Measurements from ENCODE around the gene TMPRSS5. TPM values are rescaled to one million over a fixed set of nuclear protein-coding genes. Genes with fewer than 3 reads are reported as not detected.

Gene TMPRSS5
- total RNA-seq (0.28 TPM), polyA plus RNA-seq (1.1 TPM)
- long read RNA-seq, donor 1: 0 reads
- long read RNA-seq, donor 2: 0 reads
- long read RNA-seq, donor 3: 0 reads
- long read RNA-seq, donor 4: 0 reads
- long read RNA-seq, donor 5: 0 reads
- long read RNA-seq, donor 6: 0 reads
- long read RNA-seq, donor 7: 0 reads
- long read RNA-seq, donor 8: 0 reads
- long read RNA-seq, donor 9: 0 reads
- long read RNA-seq, donor 10: 0 reads

GRCh38 chr11:113705871-113706655 is at the start of gene TMPRSS5:
Gene TMPRSS5, minus strand, starts transcription at chr11:113706308. Its CDS starts 84 bp downstream, at chr11:113706224.
- Histone ChIP-seq H3K9me3 (ENCODE audit: control insufficient read depth in 2 of 2, insufficient read depth in 1 of 2, low read length in 1 of 2) (no peaks in the 10 kb centered on the region), H3K4me1 (ENCODE audit: control insufficient read depth in 2 of 2, insufficient read depth in 2 of 2, low read length in 2 of 2) (no peaks in the 10 kb centered on the region), H3K4me3 (ENCODE audit: low read length in 2 of 2) (no peak within 1 kb of the TSS), H3K27ac (ENCODE audit: low read depth in 1 of 2, low read length in 1 of 2) (no peak within 1 kb of the TSS), H3K27me3 (ENCODE audit: control insufficient read depth in 2 of 2, insufficient read depth in 1 of 2, low read length in 1 of 2) (no peaks in the 10 kb centered on the region), H3K36me3 (ENCODE audit: control insufficient read depth in 2 of 2, insufficient read depth in 2 of 2, low read length in 1 of 2) (no peaks in the 10 kb centered on the region)
- WGBS: 95% methylated on average over 7 of the region's 7 CpGs
- DNase-seq (ENCODE audit: low read depth in 6 of 9, low spot score in 9 of 9): no peak

GRCh38 chr11:113752932-113753331 is 46.8 kb upstream of the TMPRSS5 start:
- DNase-seq (ENCODE audit: low read depth in 6 of 9, low spot score in 9 of 9): no peak
- peaks cover 14 to 26% of the 10 kb centered on the region in 2 donors for H3K36me3 ChIP-seq (ENCODE audit: control insufficient read depth in 2 of 2, insufficient read depth in 2 of 2, low read length in 1 of 2)
- no peaks in the 10 kb centered on the region for H3K4me1 ChIP-seq (ENCODE audit: control insufficient read depth in 2 of 2, insufficient read depth in 2 of 2, low read length in 2 of 2)
- H3K4me3 ChIP-seq (ENCODE audit: low read length in 2 of 2): no peak overlapping the region
- no peaks in the 10 kb centered on the region for H3K9me3 ChIP-seq (ENCODE audit: control insufficient read depth in 2 of 2, insufficient read depth in 1 of 2, low read length in 1 of 2)
- H3K27ac ChIP-seq (ENCODE audit: low read depth in 1 of 2, low read length in 1 of 2): no peak overlapping the region
- 99% methylated on average over 3 of the region's 3 CpGs for WGBS
- H3K27me3 ChIP-seq (ENCODE audit: control insufficient read depth in 2 of 2, insufficient read depth in 1 of 2, low read length in 1 of 2): no peaks in the 10 kb centered on the region

- Histone ChIP-seq H3K4me3 (ENCODE audit: low read length in 2 of 2) (no peak overlapping the region), H3K27me3 (ENCODE audit: control insufficient read depth in 2 of 2, insufficient read depth in 1 of 2, low read length in 1 of 2) (no peaks in the 10 kb centered on the region), H3K27ac (ENCODE audit: low read depth in 1 of 2, low read length in 1 of 2) (no peak overlapping the region), H3K36me3 (ENCODE audit: control insufficient read depth in 2 of 2, insufficient read depth in 2 of 2, low read length in 1 of 2) (peaks cover 32 to 47% of the 10 kb centered on the region in 2 donors), H3K4me1 (ENCODE audit: control insufficient read depth in 2 of 2, insufficient read depth in 2 of 2, low read length in 2 of 2) (no peaks in the 10 kb centered on the region), H3K9me3 (ENCODE audit: control insufficient read depth in 2 of 2, insufficient read depth in 1 of 2, low read length in 1 of 2) (no peaks in the 10 kb centered on the region)
- 98% methylated on average over 1 of the region's 1 CpG for WGBS
- DNase-seq (ENCODE audit: low read depth in 6 of 9, low spot score in 9 of 9): no peak
Observed at GRCh38 chr11:113736323-113736722, 30.2 kb upstream of the TMPRSS5 start.

GRCh38 chr11:113732092-113732491 is 26.0 kb upstream of the TMPRSS5 start:
- no peaks in the 10 kb centered on the region for H3K9me3 ChIP-seq (ENCODE audit: control insufficient read depth in 2 of 2, insufficient read depth in 1 of 2, low read length in 1 of 2)
- DNase-seq (ENCODE audit: low read depth in 6 of 9, low spot score in 9 of 9): no peak
- H3K27me3 ChIP-seq (ENCODE audit: control insufficient read depth in 2 of 2, insufficient read depth in 1 of 2, low read length in 1 of 2): no peaks in the 10 kb centered on the region
- no peak overlapping the region for H3K27ac ChIP-seq (ENCODE audit: low read depth in 1 of 2, low read length in 1 of 2)
- 98% methylated on average over 5 of the region's 5 CpGs for WGBS
- no peaks in the 10 kb centered on the region for H3K4me1 ChIP-seq (ENCODE audit: control insufficient read depth in 2 of 2, insufficient read depth in 2 of 2, low read length in 2 of 2)
- peaks cover 18 to 27% of the 10 kb centered on the region in 2 donors for H3K36me3 ChIP-seq (ENCODE audit: control insufficient read depth in 2 of 2, insufficient read depth in 2 of 2, low read length in 1 of 2)
- H3K4me3 ChIP-seq (ENCODE audit: low read length in 2 of 2): no peak overlapping the region

GRCh38 chr11:113730887-113731726 is 25.0 kb upstream of the TMPRSS5 start:
- Histone ChIP-seq H3K9me3 (ENCODE audit: control insufficient read depth in 2 of 2, insufficient read depth in 1 of 2, low read length in 1 of 2) (no peaks in the 10 kb centered on the region), H3K27me3 (ENCODE audit: control insufficient read depth in 2 of 2, insufficient read depth in 1 of 2, low read length in 1 of 2) (no peaks in the 10 kb centered on the region), H3K27ac (ENCODE audit: low read depth in 1 of 2, low read length in 1 of 2) (no peak overlapping the region), H3K4me1 (ENCODE audit: control insufficient read depth in 2 of 2, insufficient read depth in 2 of 2, low read length in 2 of 2) (no peaks in the 10 kb centered on the region), H3K4me3 (ENCODE audit: low read length in 2 of 2) (no peak overlapping the region), H3K36me3 (ENCODE audit: control insufficient read depth in 2 of 2, insufficient read depth in 2 of 2, low read length in 1 of 2) (peaks cover 12 to 19% of the 10 kb centered on the region in 2 donors)
- WGBS: 91% methylated on average over 4 of the region's 4 CpGs
- no peak for DNase-seq (ENCODE audit: low read depth in 6 of 9, low spot score in 9 of 9)

GRCh38 chr11:113729456-113729855 is 23.3 kb upstream of the TMPRSS5 start:
- Histone ChIP-seq H3K27ac (ENCODE audit: low read depth in 1 of 2, low read length in 1 of 2) (no peak overlapping the region), H3K4me3 (ENCODE audit: low read length in 2 of 2) (no peak overlapping the region), H3K9me3 (ENCODE audit: control insufficient read depth in 2 of 2, insufficient read depth in 1 of 2, low read length in 1 of 2) (no peaks in the 10 kb centered on the region), H3K4me1 (ENCODE audit: control insufficient read depth in 2 of 2, insufficient read depth in 2 of 2, low read length in 2 of 2) (no peaks in the 10 kb centered on the region), H3K36me3 (ENCODE audit: control insufficient read depth in 2 of 2, insufficient read depth in 2 of 2, low read length in 1 of 2) (peaks cover 7 to 11% of the 10 kb centered on the region in 2 donors), H3K27me3 (ENCODE audit: control insufficient read depth in 2 of 2, insufficient read depth in 1 of 2, low read length in 1 of 2) (no peaks in the 10 kb centered on the region)
- no peak for DNase-seq (ENCODE audit: low read depth in 6 of 9, low spot score in 9 of 9)
- 87% methylated on average over 5 of the region's 5 CpGs for WGBS

- H3K27me3 ChIP-seq (ENCODE audit: control insufficient read depth in 2 of 2, insufficient read depth in 1 of 2, low read length in 1 of 2): no peaks in the 10 kb centered on the region
- DNase-seq (ENCODE audit: low read depth in 6 of 9, low spot score in 9 of 9): no peak
- no peaks in the 10 kb centered on the region for H3K9me3 ChIP-seq (ENCODE audit: control insufficient read depth in 2 of 2, insufficient read depth in 1 of 2, low read length in 1 of 2)
- no peaks in the 10 kb centered on the region for H3K4me1 ChIP-seq (ENCODE audit: control insufficient read depth in 2 of 2, insufficient read depth in 2 of 2, low read length in 2 of 2)
- no peak overlapping the region for H3K4me3 ChIP-seq (ENCODE audit: low read length in 2 of 2)
- H3K27ac ChIP-seq (ENCODE audit: low read depth in 1 of 2, low read length in 1 of 2): no peak overlapping the region
- H3K36me3 ChIP-seq (ENCODE audit: control insufficient read depth in 2 of 2, insufficient read depth in 2 of 2, low read length in 1 of 2): peaks cover 7 to 11% of the 10 kb centered on the region in 2 donors
- WGBS: 81% methylated on average over 3 of the region's 3 CpGs
Observed at GRCh38 chr11:113728814-113729213, 22.7 kb upstream of the TMPRSS5 start.

- no peaks in the 10 kb centered on the region for H3K4me1 ChIP-seq (ENCODE audit: control insufficient read depth in 2 of 2, insufficient read depth in 2 of 2, low read length in 2 of 2)
- no peak overlapping the region for H3K4me3 ChIP-seq (ENCODE audit: low read length in 2 of 2)
- H3K9me3 ChIP-seq (ENCODE audit: control insufficient read depth in 2 of 2, insufficient read depth in 1 of 2, low read length in 1 of 2): no peaks in the 10 kb centered on the region
- DNase-seq (ENCODE audit: low read depth in 6 of 9, low spot score in 9 of 9): no peak
- no peaks in the 10 kb centered on the region for H3K27me3 ChIP-seq (ENCODE audit: control insufficient read depth in 2 of 2, insufficient read depth in 1 of 2, low read length in 1 of 2)
- WGBS: 98% methylated on average over 3 of the region's 3 CpGs
- no peak overlapping the region for H3K27ac ChIP-seq (ENCODE audit: low read depth in 1 of 2, low read length in 1 of 2)
- H3K36me3 ChIP-seq (ENCODE audit: control insufficient read depth in 2 of 2, insufficient read depth in 2 of 2, low read length in 1 of 2): peaks cover 0 to 4% of the 10 kb centered on the region in 2 donors
Observed at GRCh38 chr11:113725913-113726312, 19.8 kb upstream of the TMPRSS5 start.

- WGBS: 96% methylated on average over 5 of the region's 5 CpGs
- Histone ChIP-seq H3K9me3 (ENCODE audit: control insufficient read depth in 2 of 2, insufficient read depth in 1 of 2, low read length in 1 of 2) (no peaks in the 10 kb centered on the region), H3K27ac (ENCODE audit: low read depth in 1 of 2, low read length in 1 of 2) (no peak overlapping the region), H3K27me3 (ENCODE audit: control insufficient read depth in 2 of 2, insufficient read depth in 1 of 2, low read length in 1 of 2) (no peaks in the 10 kb centered on the region), H3K4me3 (ENCODE audit: low read length in 2 of 2) (no peak overlapping the region), H3K36me3 (ENCODE audit: control insufficient read depth in 2 of 2, insufficient read depth in 2 of 2, low read length in 1 of 2) (peaks cover 0 to 4% of the 10 kb centered on the region in 2 donors), H3K4me1 (ENCODE audit: control insufficient read depth in 2 of 2, insufficient read depth in 2 of 2, low read length in 2 of 2) (no peaks in the 10 kb centered on the region)
- DNase-seq (ENCODE audit: low read depth in 6 of 9, low spot score in 9 of 9): no peak
Observed at GRCh38 chr11:113725407-113725806, 19.3 kb upstream of the TMPRSS5 start.

Data from thymus (tissue), 14 donors.